ENCODE measurements around the gene GABRG3.

Gene GABRG3

DNA sequence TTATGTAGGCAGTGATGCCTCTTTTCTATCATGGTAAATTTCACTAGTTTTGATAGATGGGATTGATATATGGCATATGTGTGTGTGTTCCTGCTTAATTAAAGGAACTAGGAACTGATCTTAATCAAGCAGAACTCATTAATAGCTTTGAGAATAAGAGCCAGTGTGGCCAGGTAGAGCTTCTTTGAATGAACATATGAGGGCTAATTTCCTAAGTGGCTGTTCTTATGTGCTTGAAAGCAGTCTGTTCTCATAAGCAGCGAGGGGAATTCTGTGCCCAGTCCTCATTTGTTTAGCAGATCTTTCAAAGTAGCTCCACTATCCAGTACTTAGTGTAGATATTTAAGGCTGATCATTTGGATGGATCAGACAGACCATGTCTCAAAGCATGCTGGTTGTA lies 164.2 kb downstream of the GABRG3 start:
- no peaks in the 10 kb centered on the region for H3K27me3 ChIP-seq (replicated peaks; ENCODE audit: control insufficient read depth, insufficient read depth, low read length, poor library complexity, severe bottlenecking)
- no peak for DNase-seq
- H3K9me3 ChIP-seq (ENCODE audit: control insufficient read depth, low read length) = peaks cover 3% of the 10 kb centered on the region
- no peaks in the 10 kb centered on the region for H3K4me1 ChIP-seq (ENCODE audit: control insufficient read depth, insufficient read depth, low read length, poor library complexity, severe bottlenecking)
- no peaks in the 10 kb centered on the region for H3K36me3 ChIP-seq (ENCODE audit: control insufficient read depth, insufficient read depth, low read length)
- H3K4me3 ChIP-seq (ENCODE audit: insufficient read depth, low read depth, low read length, poor library complexity, severe bottlenecking) = no peak overlapping the region
- no peak overlapping the region for H3K27ac ChIP-seq (ENCODE audit: insufficient read depth, low read length, poor library complexity, severe bottlenecking)

DNA sequence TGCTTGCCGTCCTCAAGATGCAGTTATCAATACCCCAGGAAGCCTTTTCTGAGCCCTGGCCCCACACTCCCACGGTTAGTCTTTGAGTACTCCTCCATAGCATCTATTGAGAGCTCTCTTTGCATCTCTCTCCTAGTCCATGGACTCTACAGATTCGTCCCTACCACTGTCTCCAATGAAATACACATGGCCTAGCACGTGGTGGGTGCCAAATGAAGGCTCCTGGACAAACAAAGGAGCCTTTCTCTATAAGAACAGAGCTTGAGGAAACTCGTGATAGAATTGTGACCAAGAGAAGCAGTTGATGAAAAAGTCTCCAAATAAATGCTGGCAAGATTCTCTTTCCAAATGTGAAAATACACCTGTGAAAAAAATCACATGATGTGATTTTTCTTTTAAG lies 166.1 kb downstream of the GABRG3 start:
- no peak for DNase-seq
- no peak overlapping the region for H3K4me3 ChIP-seq (ENCODE audit: insufficient read depth, low read depth, low read length, poor library complexity, severe bottlenecking)
- H3K36me3 ChIP-seq (ENCODE audit: control insufficient read depth, insufficient read depth, low read length) = no peaks in the 10 kb centered on the region
- no peak overlapping the region for H3K27ac ChIP-seq (ENCODE audit: insufficient read depth, low read length, poor library complexity, severe bottlenecking)
- H3K27me3 ChIP-seq (replicated peaks; ENCODE audit: control insufficient read depth, insufficient read depth, low read length, poor library complexity, severe bottlenecking) = no peaks in the 10 kb centered on the region
- no peaks in the 10 kb centered on the region for H3K4me1 ChIP-seq (ENCODE audit: control insufficient read depth, insufficient read depth, low read length, poor library complexity, severe bottlenecking)
- H3K9me3 ChIP-seq (ENCODE audit: control insufficient read depth, low read length) = peaks cover 3% of the 10 kb centered on the region

DNA sequence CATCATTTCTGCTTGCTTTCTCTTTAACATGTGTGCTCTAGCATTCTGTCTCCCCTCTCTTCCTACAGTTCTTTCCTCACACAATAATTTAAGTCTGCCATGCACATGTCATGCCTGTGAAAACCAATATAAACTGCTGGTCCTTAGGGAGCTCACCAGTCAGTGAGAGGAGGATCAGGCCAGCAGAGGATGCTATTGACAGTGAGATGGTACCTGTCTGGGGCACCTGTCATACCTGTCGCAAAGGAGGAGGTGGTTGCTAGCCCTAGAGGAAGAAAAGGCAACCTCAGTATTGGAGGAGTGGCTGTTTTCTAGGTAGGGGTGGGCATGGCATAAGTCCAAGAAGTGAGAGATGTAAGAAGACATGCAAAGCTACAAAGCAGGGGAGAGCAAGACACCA lies 194.6 kb downstream of the GABRG3 start:
- H3K9me3 ChIP-seq (ENCODE audit: control insufficient read depth, low read length) = no peaks in the 10 kb centered on the region
- no peak overlapping the region for H3K27ac ChIP-seq (ENCODE audit: insufficient read depth, low read length, poor library complexity, severe bottlenecking)
- H3K4me1 ChIP-seq (ENCODE audit: control insufficient read depth, insufficient read depth, low read length, poor library complexity, severe bottlenecking) = no peaks in the 10 kb centered on the region
- no peaks in the 10 kb centered on the region for H3K27me3 ChIP-seq (replicated peaks; ENCODE audit: control insufficient read depth, insufficient read depth, low read length, poor library complexity, severe bottlenecking)
- DNase-seq = no peak
- no peaks in the 10 kb centered on the region for H3K36me3 ChIP-seq (ENCODE audit: control insufficient read depth, insufficient read depth, low read length)
- H3K4me3 ChIP-seq (ENCODE audit: insufficient read depth, low read depth, low read length, poor library complexity, severe bottlenecking) = no peak overlapping the region

DNA sequence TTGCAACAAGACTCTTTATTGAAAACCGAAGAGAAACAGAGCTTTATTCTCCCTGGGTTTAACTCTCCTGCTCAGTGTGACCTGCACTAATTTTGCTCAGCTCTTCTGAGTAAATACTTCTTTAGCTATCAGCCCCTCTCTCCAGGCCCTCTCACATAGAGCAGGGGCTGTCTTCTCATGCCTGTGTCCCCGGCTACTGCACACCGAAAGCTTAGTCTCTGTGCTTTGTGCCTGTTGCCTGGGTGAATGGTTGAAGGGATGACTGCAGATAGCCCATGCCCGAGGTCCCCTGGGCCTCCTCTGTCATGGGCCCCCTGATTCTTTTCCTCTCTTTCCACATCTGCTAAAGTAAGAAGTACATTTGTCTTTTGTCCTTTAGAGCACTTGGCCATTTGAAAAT lies 195.9 kb downstream of the GABRG3 start:
- Histone ChIP-seq H3K4me1 (ENCODE audit: control insufficient read depth, insufficient read depth, low read length, poor library complexity, severe bottlenecking) (no peaks in the 10 kb centered on the region), H3K9me3 (ENCODE audit: control insufficient read depth, low read length) (no peaks in the 10 kb centered on the region), H3K36me3 (ENCODE audit: control insufficient read depth, insufficient read depth, low read length) (no peaks in the 10 kb centered on the region), H3K27ac (ENCODE audit: insufficient read depth, low read length, poor library complexity, severe bottlenecking) (no peak overlapping the region), H3K27me3 (replicated peaks; ENCODE audit: control insufficient read depth, insufficient read depth, low read length, poor library complexity, severe bottlenecking) (no peaks in the 10 kb centered on the region), H3K4me3 (ENCODE audit: insufficient read depth, low read depth, low read length, poor library complexity, severe bottlenecking) (no peak overlapping the region)
- no peak for DNase-seq

DNA sequence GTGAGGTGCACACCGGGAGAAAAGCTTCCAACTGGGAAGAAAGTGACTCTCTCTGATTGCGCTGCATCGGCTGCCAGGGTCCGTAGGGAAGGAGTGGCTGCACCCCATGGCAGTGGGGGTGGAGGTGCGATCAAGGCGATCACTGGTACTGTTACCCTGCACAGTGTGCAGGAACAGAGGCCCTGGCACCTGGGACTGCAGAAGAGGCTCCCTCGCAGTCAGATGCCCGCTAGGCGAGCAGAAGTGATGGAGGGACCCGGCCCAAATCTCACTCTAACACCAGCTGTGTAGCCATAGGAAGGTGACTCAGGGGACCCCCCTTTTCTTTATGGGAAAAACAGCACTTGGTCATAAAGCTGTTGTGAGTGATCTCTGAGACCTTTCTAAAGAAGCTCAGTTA lies 196.8 kb downstream of the GABRG3 start:
- DNase-seq = no peak
- H3K27ac ChIP-seq (ENCODE audit: insufficient read depth, low read length, poor library complexity, severe bottlenecking) = no peak overlapping the region
- no peaks in the 10 kb centered on the region for H3K27me3 ChIP-seq (replicated peaks; ENCODE audit: control insufficient read depth, insufficient read depth, low read length, poor library complexity, severe bottlenecking)
- H3K4me3 ChIP-seq (ENCODE audit: insufficient read depth, low read depth, low read length, poor library complexity, severe bottlenecking) = no peak overlapping the region
- H3K4me1 ChIP-seq (ENCODE audit: control insufficient read depth, insufficient read depth, low read length, poor library complexity, severe bottlenecking) = no peaks in the 10 kb centered on the region
- no peaks in the 10 kb centered on the region for H3K36me3 ChIP-seq (ENCODE audit: control insufficient read depth, insufficient read depth, low read length)
- no peaks in the 10 kb centered on the region for H3K9me3 ChIP-seq (ENCODE audit: control insufficient read depth, low read length)

DNA sequence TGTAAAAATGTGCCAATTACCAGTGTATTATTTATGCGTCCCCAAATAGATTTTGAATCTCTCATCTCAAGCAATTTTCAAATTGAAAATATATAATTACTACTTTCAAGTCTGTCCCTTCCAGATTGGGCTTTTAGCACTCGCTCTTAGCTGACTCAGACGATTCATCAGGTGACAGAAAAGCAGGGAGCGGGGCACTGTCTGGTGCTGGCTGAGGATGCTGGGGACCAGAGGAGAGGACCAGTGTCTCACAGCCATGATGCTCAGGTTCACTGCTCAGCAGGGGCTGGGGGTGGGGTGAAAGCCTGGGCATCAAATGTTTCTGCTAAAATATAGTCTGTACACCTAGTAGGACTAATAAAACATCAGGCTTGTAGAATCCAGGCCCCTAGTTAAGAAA lies 199.9 kb downstream of the GABRG3 start:
- Histone ChIP-seq H3K36me3 (ENCODE audit: control insufficient read depth, insufficient read depth, low read length) (no peaks in the 10 kb centered on the region), H3K4me1 (ENCODE audit: control insufficient read depth, insufficient read depth, low read length, poor library complexity, severe bottlenecking) (no peaks in the 10 kb centered on the region), H3K27ac (ENCODE audit: insufficient read depth, low read length, poor library complexity, severe bottlenecking) (no peak overlapping the region), H3K9me3 (ENCODE audit: control insufficient read depth, low read length) (no peaks in the 10 kb centered on the region), H3K27me3 (replicated peaks; ENCODE audit: control insufficient read depth, insufficient read depth, low read length, poor library complexity, severe bottlenecking) (no peaks in the 10 kb centered on the region), H3K4me3 (ENCODE audit: insufficient read depth, low read depth, low read length, poor library complexity, severe bottlenecking) (no peak overlapping the region)
- no peak for DNase-seq

DNA sequence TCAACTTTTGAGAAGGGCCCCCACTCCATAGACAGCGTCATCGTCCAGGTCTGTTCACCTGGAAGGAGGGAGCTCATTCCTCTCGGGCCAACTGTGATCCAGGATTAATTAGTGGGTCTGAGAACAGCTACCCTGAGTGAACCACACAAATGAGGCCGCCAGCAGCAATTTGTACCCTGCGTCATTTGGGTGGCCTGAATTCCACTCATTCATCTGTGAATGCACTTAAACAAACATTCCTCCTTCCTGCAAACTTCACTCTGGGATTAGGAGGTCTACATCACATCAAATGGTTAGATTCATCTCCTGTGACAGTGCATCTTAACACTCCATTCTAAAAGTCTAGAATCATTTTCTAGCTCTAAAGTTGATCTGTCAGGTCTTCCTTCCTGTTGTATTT lies 201.8 kb downstream of the GABRG3 start:
- Histone ChIP-seq H3K36me3 (ENCODE audit: control insufficient read depth, insufficient read depth, low read length) (no peaks in the 10 kb centered on the region), H3K27ac (ENCODE audit: insufficient read depth, low read length, poor library complexity, severe bottlenecking) (no peak overlapping the region), H3K4me3 (ENCODE audit: insufficient read depth, low read depth, low read length, poor library complexity, severe bottlenecking) (no peak overlapping the region), H3K9me3 (ENCODE audit: control insufficient read depth, low read length) (peaks cover 3% of the 10 kb centered on the region), H3K27me3 (replicated peaks; ENCODE audit: control insufficient read depth, insufficient read depth, low read length, poor library complexity, severe bottlenecking) (no peaks in the 10 kb centered on the region), H3K4me1 (ENCODE audit: control insufficient read depth, insufficient read depth, low read length, poor library complexity, severe bottlenecking) (no peaks in the 10 kb centered on the region)
- no peak for DNase-seq

DNA sequence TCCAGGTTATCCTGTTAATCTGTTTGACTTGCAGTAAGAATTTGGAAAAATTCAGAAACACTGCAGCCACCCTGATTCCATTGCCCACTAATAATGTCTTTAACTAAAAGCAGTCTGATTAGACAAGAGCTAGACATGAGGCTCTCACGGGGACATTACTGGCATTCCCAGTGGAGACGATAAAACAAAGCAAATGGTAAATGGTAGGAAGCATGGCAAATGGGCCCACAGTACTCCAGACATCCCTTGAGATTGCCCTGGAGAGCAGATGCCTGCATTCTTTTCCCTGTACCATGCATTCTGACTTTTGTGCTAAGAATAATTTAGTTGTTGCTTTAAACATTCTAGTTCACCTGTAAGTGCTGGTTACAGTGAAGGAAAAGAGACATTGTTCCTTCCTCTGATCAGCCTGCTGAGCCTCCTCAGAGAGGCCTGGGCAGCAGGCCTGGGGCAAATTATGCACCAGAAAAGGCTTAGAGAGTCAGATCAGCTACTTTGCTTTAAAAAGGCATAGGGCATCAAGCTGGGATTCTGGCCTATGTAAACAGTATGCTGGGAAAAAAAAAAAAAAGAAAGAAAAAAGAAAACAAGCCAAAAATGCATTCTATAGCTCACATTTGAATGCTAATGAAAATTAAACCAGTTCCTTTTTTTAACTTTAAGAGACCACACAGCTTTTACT lies 204.6 kb downstream of the GABRG3 start:
- no peaks in the 10 kb centered on the region for H3K27me3 ChIP-seq (replicated peaks; ENCODE audit: control insufficient read depth, insufficient read depth, low read length, poor library complexity, severe bottlenecking)
- no peak overlapping the region for H3K27ac ChIP-seq (ENCODE audit: insufficient read depth, low read length, poor library complexity, severe bottlenecking)
- H3K4me3 ChIP-seq (ENCODE audit: insufficient read depth, low read depth, low read length, poor library complexity, severe bottlenecking) = no peak overlapping the region
- H3K9me3 ChIP-seq (ENCODE audit: control insufficient read depth, low read length) = peaks cover 3% of the 10 kb centered on the region
- DNase-seq = no peak
- H3K4me1 ChIP-seq (ENCODE audit: control insufficient read depth, insufficient read depth, low read length, poor library complexity, severe bottlenecking) = no peaks in the 10 kb centered on the region
- no peaks in the 10 kb centered on the region for H3K36me3 ChIP-seq (ENCODE audit: control insufficient read depth, insufficient read depth, low read length)

DNA sequence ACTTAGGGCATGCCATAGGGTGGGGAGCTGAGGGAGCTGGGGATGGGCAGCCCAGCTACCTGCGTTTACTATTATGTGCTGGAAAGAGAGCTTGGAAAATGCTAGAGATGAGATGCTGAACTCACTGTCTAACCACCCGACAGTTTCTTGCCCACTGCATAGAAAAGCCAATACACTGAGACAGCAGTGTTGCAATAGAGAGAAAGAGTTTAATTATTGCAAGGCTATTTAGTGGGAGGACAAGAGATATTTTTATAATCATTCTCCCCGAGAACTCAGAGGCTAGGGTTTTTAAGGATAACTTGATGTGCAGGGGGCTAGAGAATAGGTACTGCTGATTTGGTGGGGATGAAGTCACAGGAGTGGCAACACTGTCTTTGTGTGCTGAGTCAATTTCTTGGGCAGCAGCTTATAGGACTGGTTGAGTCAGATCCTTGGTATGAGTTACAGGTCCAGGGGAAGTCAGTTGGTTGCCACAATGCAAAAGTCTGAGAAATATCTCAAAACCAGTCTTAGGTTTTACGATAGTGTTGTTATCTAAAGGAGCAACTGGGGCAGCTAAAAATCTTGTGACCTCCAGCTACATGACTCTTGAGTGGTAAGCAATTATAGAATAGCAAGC lies 205.9 kb downstream of the GABRG3 start:
- Histone ChIP-seq H3K9me3 (ENCODE audit: control insufficient read depth, low read length) (peaks cover 3% of the 10 kb centered on the region), H3K27ac (ENCODE audit: insufficient read depth, low read length, poor library complexity, severe bottlenecking) (no peak overlapping the region), H3K4me1 (ENCODE audit: control insufficient read depth, insufficient read depth, low read length, poor library complexity, severe bottlenecking) (no peaks in the 10 kb centered on the region), H3K36me3 (ENCODE audit: control insufficient read depth, insufficient read depth, low read length) (no peaks in the 10 kb centered on the region), H3K4me3 (ENCODE audit: insufficient read depth, low read depth, low read length, poor library complexity, severe bottlenecking) (no peak overlapping the region), H3K27me3 (replicated peaks; ENCODE audit: control insufficient read depth, insufficient read depth, low read length, poor library complexity, severe bottlenecking) (no peaks in the 10 kb centered on the region)
- no peak for DNase-seq

DNA sequence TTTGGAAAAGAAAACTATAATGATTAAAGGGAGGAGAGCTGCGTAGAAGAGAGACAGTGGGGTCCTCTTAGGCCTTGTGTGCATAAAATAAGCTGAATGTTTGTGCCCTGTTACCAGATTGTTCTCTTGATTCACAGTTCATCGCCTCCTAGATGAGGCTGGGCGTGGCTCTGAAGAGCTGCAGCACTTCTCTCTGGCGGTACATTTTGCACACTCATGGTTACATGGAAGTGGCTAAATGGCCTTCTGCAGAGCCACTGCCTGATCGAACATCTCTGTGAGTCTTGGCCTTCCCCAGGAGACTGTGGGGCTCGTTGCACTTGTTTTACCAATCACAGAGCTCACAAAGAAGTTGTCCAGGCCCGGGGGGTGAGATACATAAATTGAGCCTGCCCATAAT lies 208.8 kb downstream of the GABRG3 start:
- Histone ChIP-seq H3K27ac (ENCODE audit: insufficient read depth, low read length, poor library complexity, severe bottlenecking) (no peak overlapping the region), H3K4me3 (ENCODE audit: insufficient read depth, low read depth, low read length, poor library complexity, severe bottlenecking) (no peak overlapping the region), H3K4me1 (ENCODE audit: control insufficient read depth, insufficient read depth, low read length, poor library complexity, severe bottlenecking) (no peaks in the 10 kb centered on the region), H3K36me3 (ENCODE audit: control insufficient read depth, insufficient read depth, low read length) (no peaks in the 10 kb centered on the region), H3K9me3 (ENCODE audit: control insufficient read depth, low read length) (peaks cover 3% of the 10 kb centered on the region), H3K27me3 (replicated peaks; ENCODE audit: control insufficient read depth, insufficient read depth, low read length, poor library complexity, severe bottlenecking) (no peaks in the 10 kb centered on the region)
- DNase-seq = no peak
